K562 (cell line): Measurements from ENCODE around the gene SLC38A2. TPM values are rescaled to one million over a fixed set of nuclear protein-coding genes. Genes with fewer than 3 reads are reported as not detected.

ENCODE experiments used
- ATAC-seq: fragments of 200-7000 bp; cut with Tn5 transposase; 3 replicates; pipeline ENCODE4 v1.9.1; 2020; ENCODE audit warnings: moderate library complexity
- BruUV-seq: library from RNA; stranded (reverse); fragments of 400-500 nt; replicated peaks from 2 replicates; lab custom pipeline; 2021; lab: Mats Ljungman, UMichigan
- CTCF ChIA-PET: fragments of 300-600 bp; formaldehyde crosslinking; extraction: SDS; loops from one replicate; lab custom pipeline; 2021; ENCODE audit warnings: low intra/inter-chr PET ratio; lab: Yijun Ruan, JAX
- POLR2A ChIA-PET: fragments of 300-600, 350-650 bp; sonication (Branson Sonifier 250); formaldehyde crosslinking; extraction: SDS; loops from one replicate; lab custom pipeline; 2021; ENCODE audit warnings: antibody characterized with exemption, inconsistent platforms; lab: Yijun Ruan, JAX
- DNase-seq, 4 experiments: peaks; one replicate each; pipeline versions ENCODE4 v3.0.0 to v3.0.0-alpha.2; 2011 to 2018; ENCODE audit warnings: low spot score in 3 of 4, mixed read lengths in 3 of 4; ENCODE audit errors: extremely low read depth in 1 of 4
- FAIRE-seq: peaks from 2 replicates; lab custom pipeline; 2011; peaks lifted over from hg19 to GRCh38; lab: Jason Lieb, UNC
- H2AFZ ChIP-seq: 2 replicates; pipeline ENCODE4 v1.6.0; 2011; ENCODE audit warnings: low read depth, low read length, control low read depth, inconsistent platforms
- H3K27ac ChIP-seq: fragments of 200-600 bp; 3 replicates; pipeline ENCODE4 v1.8.0; 2011; ENCODE audit warnings: low read depth, mild to moderate bottlenecking, control low read depth, inconsistent platforms, low read length, moderate library complexity, mixed read lengths; ENCODE audit errors: extremely low read depth
- H3K27me3 ChIP-seq, 2 experiments: fragments of 300-600 bp in 1 of 2; 2 replicates in 1 of 2; 3 replicates in 1 of 2; pipeline versions ENCODE4 v1.6.0 to v1.8.0; 2011; ENCODE audit warnings: inconsistent platforms in 2 of 2, low read length in 2 of 2, mild to moderate bottlenecking in 1 of 2, mixed read lengths in 1 of 2, moderate library complexity in 1 of 2; ENCODE audit not compliant: control insufficient read depth in 2 of 2, insufficient read depth in 2 of 2
- H3K36me3 ChIP-seq: fragments of 300-600 bp; 3 replicates; pipeline ENCODE4 v1.8.0; 2011; ENCODE audit warnings: mild to moderate bottlenecking, low read length, inconsistent platforms; ENCODE audit not compliant: control insufficient read depth, insufficient read depth
- H3K4me1 ChIP-seq, 2 experiments: fragments of 200-600 bp in 1 of 2; replicated peaks in 1 of 2; 2 replicates in 1 of 2; 3 replicates in 1 of 2; pipeline versions ENCODE4 v1.5.1 to v1.8.0; 2011; ENCODE audit warnings: inconsistent platforms in 2 of 2, low read length in 2 of 2, mild to moderate bottlenecking in 1 of 2, mixed read lengths in 1 of 2, moderate library complexity in 1 of 2; ENCODE audit not compliant: control insufficient read depth in 2 of 2, insufficient read depth in 2 of 2
- H3K4me2 ChIP-seq: 2 replicates; pipeline ENCODE4 v1.6.1; 2011; ENCODE audit warnings: low read length, control low read depth, inconsistent platforms, mixed read lengths; ENCODE audit not compliant: insufficient read depth
- H3K4me3 ChIP-seq: fragments of 200-600 bp; sonication (generic), shearing (Covaris generic); 2 replicates; pipeline ENCODE4 v1.5.1; 2016; ENCODE audit warnings: control low read depth, inconsistent platforms
- H3K79me2 ChIP-seq: fragments of 200-600 bp; 3 replicates; pipeline ENCODE4 v1.8.0; 2011; ENCODE audit warnings: low read length, inconsistent platforms; ENCODE audit not compliant: control insufficient read depth, insufficient read depth
- H3K9ac ChIP-seq, 2 experiments: 2 replicates each; pipeline versions ENCODE4 v1.6.0 to v1.6.1; 2011; ENCODE audit warnings: low read depth in 2 of 2, low read length in 2 of 2, control low read depth in 1 of 2, inconsistent platforms in 1 of 2, mild to moderate bottlenecking in 1 of 2, mixed read lengths in 1 of 2; ENCODE audit not compliant: insufficient read depth in 1 of 2
- H3K9me1 ChIP-seq: one replicate; pipeline ENCODE4 v1.6.0; 2011; ENCODE audit warnings: inconsistent platforms, mild to moderate bottlenecking, low read length, moderate library complexity; ENCODE audit not compliant: control insufficient read depth, insufficient read depth
- H3K9me3 ChIP-seq: replicated peaks from 2 replicates; pipeline ENCODE4 v1.5.1; 2011; ENCODE audit warnings: low read depth, low read length, inconsistent platforms; ENCODE audit not compliant: control insufficient read depth, insufficient read depth
- H4K20me1 ChIP-seq: replicated peaks from 2 replicates; pipeline ENCODE4 v1.6.1; 2011; ENCODE audit warnings: low read length, inconsistent platforms, mixed read lengths; ENCODE audit not compliant: control insufficient read depth, insufficient read depth
- FOSL1 ChIP-seq: fragments of 200-800 bp; sonication (Bioruptor generic); conservative IDR thresholded peaks from 2 replicates; pipeline ENCODE4 v1.6.1; 2016; ENCODE audit warnings: missing genetic modification characterization, missing compliant biosample characterization
- GTF2E2 ChIP-seq: fragments of 200-800 bp; sonication (Bioruptor generic); IDR thresholded peaks from 2 replicates; pipeline ENCODE4 v1.6.1; 2016; ENCODE audit warnings: missing genetic modification characterization, missing compliant biosample characterization
- JUNB ChIP-seq: fragments of 450-650 bp; formaldehyde crosslinking; conservative IDR thresholded peaks from 2 replicates; pipeline ENCODE4 v1.4.0; 2020; ENCODE audit warnings: mild to moderate bottlenecking
- NR3C1 ChIP-seq: sonication (generic); formaldehyde crosslinking; IDR thresholded peaks from 2 replicates; pipeline ENCODE4 v1.8.1; 2022; ENCODE audit warnings: missing genetic modification reagents
- PTBP1 ChIP-seq: fragments of 200-400 bp; formaldehyde crosslinking; IDR thresholded peaks from 2 replicates; pipeline ENCODE4 v1.6.1; 2017; ENCODE audit warnings: low read depth, low read length
- RBM34 ChIP-seq: fragments of 200-400 bp; formaldehyde crosslinking; IDR thresholded peaks from 2 replicates; pipeline ENCODE4 v1.6.1; 2018; ENCODE audit warnings: low read length, borderline replicate concordance; ENCODE audit not compliant: insufficient read depth
- TAF15 ChIP-seq: fragments of 200-400 bp; formaldehyde crosslinking; IDR thresholded peaks from 2 replicates; pipeline ENCODE4 v1.6.1; 2017; ENCODE audit warnings: mild to moderate bottlenecking, low read depth, low read length, moderate library complexity
- VEZF1 ChIP-seq: fragments of 200-800 bp; sonication (Bioruptor generic); IDR thresholded peaks from 2 replicates; pipeline ENCODE4 v1.6.1; 2017; ENCODE audit warnings: missing genetic modification characterization, missing compliant biosample characterization
- ZNF347 ChIP-seq: fragments of 450-650 bp; formaldehyde crosslinking; IDR thresholded peaks from 2 replicates; pipeline ENCODE4 v1.4.0; 2020; ENCODE audit warnings: low read depth, mild to moderate bottlenecking, moderate library complexity
- WGBS: fragments of 100-300 bp; shearing (Covaris generic); methylation state at CpG from one replicate; pipeline ENCODE4 v1.1.6; 2016; ENCODE audit warnings: low coverage, mixed read lengths; ENCODE audit not compliant: insufficient coverage; ENCODE audit errors: missing lambda C conversion rate; 5-methylcytosine and 5-hydroxymethylcytosine counted together
- in situ Hi-C: fragments of 300-500 bp; cut with MboI; formaldehyde crosslinking; loops from 4 replicates; pipeline ENCODE4 v1.15.0; 2018; ENCODE audit warnings: inconsistent platforms, mixed read lengths
- intact Hi-C: fragments of 100-400 bp; cut with micrococcal nuclease; formaldehyde crosslinking; loops from 2 replicates; pipeline ENCODE4 v1.14.2; 2022
- polyA plus RNA-seq, 8 experiments: library from polyadenylated mRNA; depleted of rRNA in 4 of 8; stranded (reverse) in 5 of 8; unstranded in 3 of 8; fragments of >200 nt; fragmentation: Nextera tagmentation in 2 of 8; fragmentation: Illumina TruSeq in 1 of 8; extraction: Ambion mirVana in 2 of 8; extraction: Trizol in 1 of 8; gene quantifications; 2 replicates each; pipeline versions ENCODE4 v1.2.1 to v1.2.3, GENCODE V29; 2011 to 2014; ENCODE audit warnings: inconsistent platforms in 1 of 8, missing spikeins in 1 of 8
- total RNA-seq, 7 experiments: library from RNA; depleted of rRNA in 6 of 7; stranded (reverse); fragments of >200 nt in 6 of 7; fragmentation: Illumina TruSeq in 2 of 7; extraction: Trizol in 2 of 7; gene quantifications; 2 replicates each; pipeline versions ENCODE4 v1.2.1 to v1.2.3, GENCODE V29; 2011 to 2021; ENCODE audit warnings: low replicate concordance in 1 of 7
- TF ChIP-seq, protein P1 (sequence below): sonication (generic); formaldehyde crosslinking; IDR thresholded peaks from 2 replicates; pipeline ENCODE4 v1.8.0; 2022; ENCODE audit warnings: missing genetic modification reagents, mild to moderate bottlenecking, borderline replicate concordance

The SLC38A2 gene
- total and polyA plus RNA-seq, 9 of the 15 experiments (the other 6 are each of a cell fraction or from before 2014, with no cell fraction given), result 98.7 to 292 (median 143) TPM

GRCh38 chr12:46402451-46402850 lies 29.9 kb upstream of the SLC38A2 start:
- Histone ChIP-seq H3K9me3 (no peaks in the 10 kb centered on the region), H3K4me3 (no peak overlapping the region), H2AFZ (no peak overlapping the region), H3K4me1 (peaks cover 0 to 8% of the 10 kb centered on the region in 2 experiments; a peak in 3 of 5 replicates), H3K27me3 (no peaks in the 10 kb centered on the region), H3K9me1 (no peaks in the 10 kb centered on the region), H3K36me3 (no peaks in the 10 kb centered on the region), H3K9ac (no peak overlapping the region), H3K27ac (no peak overlapping the region), H4K20me1 (no peaks in the 10 kb centered on the region), H3K79me2 (no peaks in the 10 kb centered on the region), H3K4me2 (no peak overlapping the region)
- CTCF ChIA-PET, result no interaction called here
- intact Hi-C loops, result no loop called here
- POLR2A ChIA-PET, result no interaction called here
- no TSS peak for BruUV-seq
- FAIRE-seq, result no peak
- ATAC-seq, result no peak
- no peak for DNase-seq
- 49% methylated on average over 2 of the region's 2 CpGs for WGBS
- in situ Hi-C loops, result no loop called here
- no peak for TF ChIP-seq RBM34
- TF ChIP-seq GTF2E2 (tag), result no peak
- TF ChIP-seq JUNB (CRISPR knock-in tag), result no peak
- no peak for TF ChIP-seq ZNF347 (CRISPR knock-in tag)
- TF ChIP-seq FOSL1 (tag), result peak; percentile 58
- TF ChIP-seq TAF15, result no peak
- TF ChIP-seq PTBP1, result no peak
- 0 out of 2 replicates have a peak, but pooled peaks have one; percentile 18 for TF ChIP-seq VEZF1 (CRISPR knock-in tag)
- TF ChIP-seq, protein P1, sequence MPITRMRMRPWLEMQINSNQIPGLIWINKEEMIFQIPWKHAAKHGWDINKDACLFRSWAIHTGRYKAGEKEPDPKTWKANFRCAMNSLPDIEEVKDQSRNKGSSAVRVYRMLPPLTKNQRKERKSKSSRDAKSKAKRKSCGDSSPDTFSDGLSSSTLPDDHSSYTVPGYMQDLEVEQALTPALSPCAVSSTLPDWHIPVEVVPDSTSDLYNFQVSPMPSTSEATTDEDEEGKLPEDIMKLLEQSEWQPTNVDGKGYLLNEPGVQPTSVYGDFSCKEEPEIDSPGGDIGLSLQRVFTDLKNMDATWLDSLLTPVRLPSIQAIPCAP, result no peak
- no peak for TF ChIP-seq NR3C1 (CRISPR knock-in tag)
